ENCODE data around the gene UMODL1. TPM values are rescaled to one million over a fixed set of nuclear protein-coding genes. Genes with fewer than 3 reads are reported as not detected.
"Not testable (repeated sequence)": the region's sequence is repeated elsewhere in the genome, so short reads cannot be mapped to it uniquely, and the experiment has no call there.

UMODL1 gene
- total RNA-seq, 2 experiments from 2014 or later: 0.42 to 0.49 TPM

DNA sequence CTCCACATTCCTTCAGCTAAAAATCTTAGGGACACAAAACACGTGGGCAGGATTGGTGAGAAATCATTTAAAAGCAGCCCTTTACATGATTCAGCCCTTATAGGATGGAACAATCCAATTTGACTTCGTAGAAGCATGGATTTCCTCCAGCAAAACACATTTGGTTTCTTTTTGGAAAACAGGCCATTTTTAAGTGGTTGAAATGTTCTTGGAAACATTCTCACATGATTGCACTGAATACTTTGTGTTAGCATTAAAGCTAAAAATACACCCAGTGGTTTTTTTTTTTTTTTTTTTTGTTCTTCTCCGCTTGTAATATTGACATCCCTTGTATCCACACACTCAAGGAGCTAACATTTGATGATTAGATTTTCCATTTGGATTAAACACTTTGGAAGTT, 105.7 kb downstream of the UMODL1 start:
- H3K4me3 ChIP-seq (ENCODE audit: low read length): no peak overlapping the region
- intact Hi-C loops (cut with DNase I, micrococcal nuclease): no loop called here
- no peak overlapping the region for H3K27ac Mint-ChIP-seq
- no peaks in the 10 kb centered on the region for H3K36me3 ChIP-seq (ENCODE audit: insufficient read depth, low read length)
- DNase-seq: no peak
- no peak overlapping the region for H3K4me3 Mint-ChIP-seq
- no peaks in the 10 kb centered on the region for H3K27me3 ChIP-seq (ENCODE audit: control insufficient read depth in 1 of 2, insufficient read depth in 2 of 2, low read length in 2 of 2)
- H3K36me3 Mint-ChIP-seq (ENCODE audit: low read depth): no peaks in the 10 kb centered on the region
- H3K4me1 ChIP-seq (ENCODE audit: insufficient read depth, low read length): no peaks in the 10 kb centered on the region
- ChIA-PET CTCF (interaction anchor here (0.6 to 1.2 kb wide), 2 partner anchors 56 to 84 kb away, joined by 3 read pairs; no protein-coding TSS in a partner anchor), POLR2A (no interaction called here)
- H3K4me1 Mint-ChIP-seq (ENCODE audit: low read depth): no peaks in the 10 kb centered on the region
- H3K27ac ChIP-seq (ENCODE audit: low read depth in 1 of 2, low read length in 2 of 2): no peak overlapping the region
- no peaks in the 10 kb centered on the region for H3K9me3 ChIP-seq (ENCODE audit: control insufficient read depth in 1 of 2, insufficient read depth in 1 of 2, low read length in 2 of 2)
- TF ChIP-seq, protein P1, sequence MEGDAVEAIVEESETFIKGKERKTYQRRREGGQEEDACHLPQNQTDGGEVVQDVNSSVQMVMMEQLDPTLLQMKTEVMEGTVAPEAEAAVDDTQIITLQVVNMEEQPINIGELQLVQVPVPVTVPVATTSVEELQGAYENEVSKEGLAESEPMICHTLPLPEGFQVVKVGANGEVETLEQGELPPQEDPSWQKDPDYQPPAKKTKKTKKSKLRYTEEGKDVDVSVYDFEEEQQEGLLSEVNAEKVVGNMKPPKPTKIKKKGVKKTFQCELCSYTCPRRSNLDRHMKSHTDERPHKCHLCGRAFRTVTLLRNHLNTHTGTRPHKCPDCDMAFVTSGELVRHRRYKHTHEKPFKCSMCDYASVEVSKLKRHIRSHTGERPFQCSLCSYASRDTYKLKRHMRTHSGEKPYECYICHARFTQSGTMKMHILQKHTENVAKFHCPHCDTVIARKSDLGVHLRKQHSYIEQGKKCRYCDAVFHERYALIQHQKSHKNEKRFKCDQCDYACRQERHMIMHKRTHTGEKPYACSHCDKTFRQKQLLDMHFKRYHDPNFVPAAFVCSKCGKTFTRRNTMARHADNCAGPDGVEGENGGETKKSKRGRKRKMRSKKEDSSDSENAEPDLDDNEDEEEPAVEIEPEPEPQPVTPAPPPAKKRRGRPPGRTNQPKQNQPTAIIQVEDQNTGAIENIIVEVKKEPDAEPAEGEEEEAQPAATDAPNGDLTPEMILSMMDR (IDR thresholded peaks at IDR 0.05): no peak
- no peaks in the 10 kb centered on the region for H3K27me3 Mint-ChIP-seq
- no peaks in the 10 kb centered on the region for H3K9me3 Mint-ChIP-seq
- ATAC-seq (ENCODE audit: poor library complexity): no peak

DNA sequence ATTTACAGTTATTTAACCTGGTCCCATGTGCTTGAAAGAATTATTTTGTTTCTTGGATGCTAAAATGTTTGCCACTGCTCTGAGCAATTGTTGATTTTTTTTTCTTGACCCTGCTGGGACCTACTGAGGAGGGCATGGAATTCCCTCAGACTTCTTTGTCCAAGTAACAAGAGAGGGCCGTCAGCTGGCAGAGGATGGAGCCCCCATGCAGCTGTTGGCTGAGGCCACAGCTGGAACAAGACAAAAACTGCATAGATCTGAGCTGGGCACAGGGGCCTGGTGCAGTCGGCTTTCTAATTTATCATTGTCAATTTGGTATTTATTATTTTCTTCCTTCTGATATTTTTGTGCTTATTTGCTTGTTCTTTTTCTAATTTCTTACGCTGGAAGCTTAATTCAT, 108.2 kb downstream of the UMODL1 start:
- DNase-seq: no peak
- Histone ChIP-seq H3K4me1 (ENCODE audit: insufficient read depth, low read length) (peaks cover 15% of the 10 kb centered on the region), H3K36me3 (ENCODE audit: insufficient read depth, low read length) (no peaks in the 10 kb centered on the region), H3K4me3 (ENCODE audit: low read length) (no peak overlapping the region), H3K27ac (ENCODE audit: low read depth in 1 of 2, low read length in 2 of 2) (no peak overlapping the region), H3K27me3 (ENCODE audit: control insufficient read depth in 1 of 2, insufficient read depth in 2 of 2, low read length in 2 of 2) (no peaks in the 10 kb centered on the region), H3K9me3 (ENCODE audit: control insufficient read depth in 1 of 2, insufficient read depth in 1 of 2, low read length in 2 of 2) (peaks cover 0 to 4% of the 10 kb centered on the region in 2 experiments)
- CTCF ChIA-PET: no interaction called here
- no peaks in the 10 kb centered on the region for H3K9me3 Mint-ChIP-seq
- H3K4me3 Mint-ChIP-seq: no peak overlapping the region
- H3K4me1 Mint-ChIP-seq (ENCODE audit: low read depth): no peaks in the 10 kb centered on the region
- no peaks in the 10 kb centered on the region for H3K27me3 Mint-ChIP-seq
- ATAC-seq (ENCODE audit: poor library complexity): no peak
- TF ChIP-seq, protein P1 (IDR thresholded peaks at IDR 0.05): no peak
- POLR2A ChIA-PET: interaction anchor here (0.7 kb wide), 1 partner anchor 60 kb away, joined by 3 read pairs; no protein-coding TSS in a partner anchor
- intact Hi-C loops (cut with DNase I, micrococcal nuclease): no loop called here
- H3K27ac Mint-ChIP-seq: no peak overlapping the region
- H3K36me3 Mint-ChIP-seq (ENCODE audit: low read depth): no peaks in the 10 kb centered on the region

DNA sequence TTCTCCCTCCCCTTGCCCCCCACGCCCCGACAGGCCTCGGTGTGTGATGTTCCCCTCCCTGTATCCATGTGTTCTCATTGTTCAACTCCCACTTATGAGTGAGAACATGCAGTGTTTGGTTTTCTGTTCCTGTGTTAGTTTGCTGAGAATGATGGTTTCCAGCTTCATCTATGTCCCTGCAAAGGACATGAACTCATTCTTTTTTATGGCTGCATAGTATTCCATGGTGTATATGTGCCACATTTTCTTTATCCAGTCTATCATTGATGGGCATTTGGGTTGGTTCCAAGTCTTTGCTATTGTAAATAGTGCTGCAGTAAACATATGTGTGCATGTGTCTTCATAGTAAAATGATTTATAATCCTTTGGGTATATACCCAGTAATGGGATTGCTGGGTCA, 108.9 kb downstream of the UMODL1 start:
- H3K36me3 Mint-ChIP-seq (ENCODE audit: low read depth); DNase-seq; intact Hi-C loops (cut with DNase I, micrococcal nuclease); H3K27ac ChIP-seq (ENCODE audit: low read depth in 1 of 2, low read length in 2 of 2); H3K9me3 ChIP-seq (ENCODE audit: control insufficient read depth in 1 of 2, insufficient read depth in 1 of 2, low read length in 2 of 2); H3K4me3 ChIP-seq (ENCODE audit: low read length); H3K27me3 ChIP-seq (ENCODE audit: control insufficient read depth in 1 of 2, insufficient read depth in 2 of 2, low read length in 2 of 2); H3K36me3 ChIP-seq (ENCODE audit: insufficient read depth, low read length); H3K4me1 Mint-ChIP-seq (ENCODE audit: low read depth); H3K9me3 Mint-ChIP-seq; CTCF ChIA-PET; POLR2A ChIA-PET; H3K4me3 Mint-ChIP-seq; H3K27me3 Mint-ChIP-seq; H3K27ac Mint-ChIP-seq; ATAC-seq (ENCODE audit: poor library complexity): not testable (repeated sequence)
- peaks cover 21% of the 10 kb centered on the region for H3K4me1 ChIP-seq (ENCODE audit: insufficient read depth, low read length)

DNA sequence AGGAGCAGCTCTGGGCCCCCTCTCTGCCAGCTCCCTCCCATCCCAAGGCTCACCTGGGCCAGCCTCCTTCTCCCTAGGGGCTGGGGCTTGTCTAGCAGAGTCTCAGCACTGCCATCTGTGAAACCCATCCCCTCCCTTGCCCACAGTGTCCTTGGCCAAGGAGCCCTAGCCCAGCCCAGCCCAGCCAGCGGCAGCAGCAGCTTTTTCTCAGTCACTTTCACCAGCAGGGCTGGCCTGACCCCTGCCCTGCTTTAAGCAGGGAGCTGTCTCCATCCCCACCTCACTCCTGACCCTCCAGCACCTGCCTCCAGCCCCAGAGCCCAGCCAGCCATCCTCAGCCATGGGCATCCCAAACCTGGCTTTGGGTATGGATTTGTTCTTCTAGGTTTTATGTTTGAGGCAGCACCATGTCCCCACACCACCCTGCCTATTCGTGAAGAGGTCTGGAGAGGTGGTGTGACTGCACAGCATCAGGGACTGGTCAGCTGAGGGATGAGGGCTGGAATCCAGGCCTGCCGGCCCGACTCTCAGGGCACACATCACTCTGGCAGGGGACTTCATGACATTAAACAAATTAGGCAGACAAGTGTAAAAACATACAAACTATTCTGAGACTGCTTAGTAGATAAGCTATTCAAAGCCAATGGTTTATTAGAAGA, 111.7 kb downstream of the UMODL1 start:
- H3K27ac Mint-ChIP-seq: no peak overlapping the region
- H3K27me3 ChIP-seq (ENCODE audit: control insufficient read depth in 1 of 2, insufficient read depth in 2 of 2, low read length in 2 of 2): no peaks in the 10 kb centered on the region
- H3K4me1 ChIP-seq (ENCODE audit: insufficient read depth, low read length): peaks cover 43% of the 10 kb centered on the region
- H3K9me3 Mint-ChIP-seq: peaks cover 6% of the 10 kb centered on the region
- no peaks in the 10 kb centered on the region for H3K36me3 Mint-ChIP-seq (ENCODE audit: low read depth)
- H3K4me1 Mint-ChIP-seq (ENCODE audit: low read depth): peaks cover 28% of the 10 kb centered on the region
- no peak overlapping the region for H3K27ac ChIP-seq (ENCODE audit: low read depth in 1 of 2, low read length in 2 of 2)
- TF ChIP-seq, protein P1 (IDR thresholded peaks at IDR 0.05): no peak
- POLR2A ChIA-PET: interaction anchor here (1.2 kb wide), 1 partner anchor 52 kb away, joined by 3 read pairs; no protein-coding TSS in a partner anchor
- H3K4me3 Mint-ChIP-seq: no peak overlapping the region
- CTCF ChIA-PET: interaction anchor here (1.2 kb wide), 1 partner anchor 51 kb away, joined by 3 read pairs; no protein-coding TSS in a partner anchor
- intact Hi-C loops (cut with DNase I, micrococcal nuclease): no loop called here
- H3K9me3 ChIP-seq (ENCODE audit: control insufficient read depth in 1 of 2, insufficient read depth in 1 of 2, low read length in 2 of 2): peaks cover 0 to 7% of the 10 kb centered on the region in 2 experiments
- no peak for DNase-seq
- H3K27me3 Mint-ChIP-seq: no peaks in the 10 kb centered on the region
- no peak overlapping the region for H3K4me3 ChIP-seq (ENCODE audit: low read length)
- no peaks in the 10 kb centered on the region for H3K36me3 ChIP-seq (ENCODE audit: insufficient read depth, low read length)
- no peak for ATAC-seq (ENCODE audit: poor library complexity)

Data from CD4-positive, alpha-beta T cell (primary cell).